GM06990 (cell line): ENCODE results near the gene TYSND1.

Experiments
- DNase-seq: peaks from one replicate; pipeline ENCODE4 v3.0.0-alpha.2; 2011; ENCODE audit not compliant: insufficient read length; ENCODE audit errors: extremely low read depth
- H3K27me3 ChIP-seq: replicated peaks from 2 replicates; pipeline ENCODE4 v1.6.0; 2011; ENCODE audit warnings: low read length; ENCODE audit not compliant: control insufficient read depth, insufficient read depth
- H3K36me3 ChIP-seq: 2 replicates; pipeline ENCODE4 v1.5.1; 2011; ENCODE audit warnings: low read length; ENCODE audit not compliant: control insufficient read depth, insufficient read depth
- H3K4me3 ChIP-seq: replicated peaks from 2 replicates; pipeline ENCODE4 v1.5.1; 2011; ENCODE audit warnings: low read depth, mild to moderate bottlenecking, control low read depth, low read length
- CTCF ChIP-seq: IDR thresholded peaks from 2 replicates; pipeline ENCODE4 v1.5.1; 2011; ENCODE audit warnings: low read length, control low read depth, mild to moderate bottlenecking, inconsistent platforms; ENCODE audit not compliant: insufficient read depth, poor library complexity, severe bottlenecking

Gene TYSND1

GRCh38 chr10:70140297-70140696 lies 6.2 kb downstream of the TYSND1 start:
- Histone ChIP-seq H3K36me3 (peaks cover 2% of the 10 kb centered on the region), H3K4me3 (no peak overlapping the region)
- DNase-seq: no peak

GRCh38 chr10:70139997-70140250 lies 6.6 kb downstream of the TYSND1 start:
- no peak for DNase-seq
- no peak overlapping the region for H3K4me3 ChIP-seq
- no peak for TF ChIP-seq CTCF
- no peaks in the 10 kb centered on the region for H3K27me3 ChIP-seq
- H3K36me3 ChIP-seq: peaks cover 2% of the 10 kb centered on the region

More at GRCh38 chr10:70140297-70140696, 6.2 kb downstream of the TYSND1 start:
- H3K27me3 ChIP-seq: no peaks in the 10 kb centered on the region
- TF ChIP-seq CTCF: no peak

GRCh38 chr10:70139151-70139996 lies 7.1 kb downstream of the TYSND1 start:
- no peaks in the 10 kb centered on the region for H3K27me3 ChIP-seq
- no peak for TF ChIP-seq CTCF
- H3K4me3 ChIP-seq: no peak overlapping the region
- H3K36me3 ChIP-seq: peaks cover 2% of the 10 kb centered on the region
- no peak for DNase-seq

GRCh38 chr10:70137927-70138883 lies 8.3 kb downstream of the TYSND1 start:
- Histone ChIP-seq H3K4me3 (no peak overlapping the region), H3K27me3 (no peaks in the 10 kb centered on the region), H3K36me3 (peaks cover 2% of the 10 kb centered on the region)
- TF ChIP-seq CTCF: no peak
- no peak for DNase-seq

GRCh38 chr10:70137135-70137534 lies 9.4 kb downstream of the TYSND1 start:
- H3K27me3 ChIP-seq: no peaks in the 10 kb centered on the region
- H3K36me3 ChIP-seq: peaks cover 2% of the 10 kb centered on the region
- DNase-seq: no peak
- H3K4me3 ChIP-seq: no peak overlapping the region
- TF ChIP-seq CTCF: no peak
